Lower leg skin (tissue), 4 donors: Measurements from ENCODE around the gene HSD17B13. TPM values are rescaled to one million over a fixed set of nuclear protein-coding genes. Genes with fewer than 3 reads are reported as not detected.
"Not testable (repeated sequence)": the region's sequence is repeated elsewhere in the genome, so short reads cannot be mapped to it uniquely, and the experiment has no call there.

Experiments used
- DNase-seq, 2 donors: peaks; one replicate each; pipeline ENCODE4 v3.0.0-alpha.2; 2019; ENCODE audit warnings: low spot score in 2 of 2
- H3K4me3 ChIP-seq: fragments of 200-600 bp; sonication (generic); 2 replicates; pipeline ENCODE4 v1.5.1; 2017; ENCODE audit warnings: mild to moderate bottlenecking, low read depth; ENCODE audit not compliant: poor library complexity, severe bottlenecking
- CTCF ChIP-seq, 3 donors: fragments of 450-650 bp; IDR thresholded peaks; one replicate each; pipeline ENCODE4 v1.5.1; 2016; ENCODE audit warnings: antibody characterized with exemption in 3 of 3, mild to moderate bottlenecking in 3 of 3, moderate library complexity in 2 of 3
- POLR2A ChIP-seq, 2 donors: fragments of 450-650 bp; IDR thresholded peaks; one replicate each; pipeline ENCODE4 v1.6.1; 2016 to 2017; ENCODE audit warnings: antibody characterized with exemption in 2 of 2, mild to moderate bottlenecking in 1 of 2, moderate library complexity in 1 of 2
- WGBS, 2 donors: methylation state at CpG; one replicate each; pipeline ENCODE4 v1.1.5; 2018; 5-methylcytosine and 5-hydroxymethylcytosine counted together
- intact Hi-C: fragments of 100-400 bp; cut with DNase I; formaldehyde crosslinking; loops from one replicate; pipeline ENCODE4 v1.15.0; 2023; ENCODE audit warnings: low total_unique reads
- total RNA-seq, 4 donors: library from RNA; depleted of rRNA; stranded (reverse); fragments of >200 nt; gene quantifications; one replicate each; pipeline ENCODE4 v1.1.0, GENCODE V29; 2016

HSD17B13 gene
- total RNA-seq, 4 donors from 2014 or later: 0.55 to 76.4 (median 34.8) TPM

DNA sequence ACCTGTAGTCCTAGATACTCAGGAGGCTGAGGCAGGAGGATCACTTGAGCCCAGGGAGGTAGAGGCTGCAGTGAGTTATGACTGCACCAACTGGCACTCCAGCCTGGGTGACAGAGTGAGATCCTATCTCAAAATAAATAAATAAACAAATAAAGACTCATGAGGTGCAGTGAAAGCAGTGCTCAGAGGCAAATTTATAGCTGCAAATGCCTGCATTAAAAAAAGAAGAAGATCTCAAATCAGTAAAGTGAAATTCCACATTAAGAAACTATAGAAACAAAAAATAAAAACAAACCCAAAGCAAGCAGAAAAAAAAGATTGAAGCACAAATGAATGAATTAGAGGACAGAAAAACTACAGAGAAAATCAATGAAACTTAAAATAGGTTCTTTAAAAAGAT is 22.5 kb upstream of the HSD17B13 start:
- no peak for TF ChIP-seq POLR2A (IDR thresholded peaks at IDR 0.05)
- no peak for TF ChIP-seq CTCF (IDR thresholded peaks at IDR 0.05)
- intact Hi-C loops: no loop called here

GRCh38 chr4:87342872-87343271 is 20.2 kb upstream of the HSD17B13 start:
- no peak for DNase-seq
- 95 to 99% methylated on average over 3 of the region's 3 CpGs for WGBS, 2 donors
- TF ChIP-seq POLR2A (IDR thresholded peaks at IDR 0.05) (no peak), CTCF (IDR thresholded peaks at IDR 0.05) (no peak)
- intact Hi-C loops: no loop called here
- H3K4me3 ChIP-seq: no peak overlapping the region

More for the DNA sequence above, 22.5 kb upstream of the HSD17B13 start:
- DNase-seq: no peak
- H3K4me3 ChIP-seq: no peak overlapping the region

DNA sequence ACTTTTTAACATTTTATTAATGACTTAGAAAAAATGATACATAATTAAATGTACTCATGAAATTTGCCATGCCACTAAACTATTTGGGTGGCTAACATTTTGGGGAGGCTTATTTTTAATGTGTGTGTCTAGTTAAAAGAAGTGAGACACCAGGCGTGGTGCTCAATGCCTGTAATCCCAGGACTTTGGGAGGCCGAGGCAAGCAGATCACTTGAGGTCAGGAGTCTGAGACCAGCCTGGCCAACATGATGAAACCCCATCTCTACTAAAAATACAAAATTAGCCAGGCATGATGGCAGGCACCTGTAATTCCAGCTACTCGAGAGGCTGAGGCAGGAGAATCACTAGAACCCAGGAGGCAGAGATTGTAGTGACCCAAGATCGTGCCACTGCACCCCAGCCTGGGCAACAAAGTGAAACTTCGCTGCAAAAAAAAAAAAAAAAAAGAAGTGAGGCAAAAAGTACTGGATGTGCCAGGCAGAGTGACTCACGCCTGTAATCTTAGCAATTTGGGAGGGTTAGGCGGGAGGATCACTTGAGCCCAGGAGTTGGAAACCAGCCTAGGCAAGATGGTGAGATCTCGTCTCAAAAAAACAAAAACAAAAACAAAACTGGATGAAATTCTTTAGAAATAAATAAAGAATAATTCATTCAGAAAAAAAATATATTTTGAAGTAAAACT is 19.4 kb upstream of the HSD17B13 start:
- DNase-seq, intact Hi-C loops, H3K4me3 ChIP-seq: not testable (repeated sequence)
- 48 to 56% methylated on average over 8 of the region's 8 CpGs for WGBS, 2 donors

- TF ChIP-seq CTCF (IDR thresholded peaks at IDR 0.05) (no peak), POLR2A (IDR thresholded peaks at IDR 0.05) (no peak)
- intact Hi-C loops: no loop called here
- 76 to 83% methylated on average over 2 of the region's 2 CpGs for WGBS, 2 donors
- H3K4me3 ChIP-seq: no peak overlapping the region
- no peak for DNase-seq
These were observed 16.8 kb upstream of the HSD17B13 start for GRCh38 chr4:87339440-87339839.

GRCh38 chr4:87337361-87337760 is 14.7 kb upstream of the HSD17B13 start:
- DNase-seq: no peak
- intact Hi-C loops: no loop called here
- 87 to 88% methylated on average over 1 of the region's 1 CpG for WGBS, 2 donors
- TF ChIP-seq POLR2A (IDR thresholded peaks at IDR 0.05) (no peak), CTCF (IDR thresholded peaks at IDR 0.05) (no peak)
- no peak overlapping the region for H3K4me3 ChIP-seq

GRCh38 chr4:87333267-87333666 is 10.6 kb upstream of the HSD17B13 start:
- no peak for TF ChIP-seq CTCF (IDR thresholded peaks at IDR 0.05)
- TF ChIP-seq POLR2A (IDR thresholded peaks at IDR 0.05): no peak
- intact Hi-C loops: no loop called here
- H3K4me3 ChIP-seq: no peak overlapping the region
- WGBS, 2 donors: 97 to 100% methylated on average over 1 of the region's 1 CpG
- no peak for DNase-seq
